GM18507 (cell line): ENCODE data around the gene TARBP2.

Source experiments
- DNase-seq: peaks from one replicate; pipeline ENCODE4 v3.0.0; 2011; ENCODE audit warnings: low read depth; ENCODE audit not compliant: insufficient read length; ENCODE audit errors: extremely low spot score
- FAIRE-seq: peaks from 2 replicates; lab custom pipeline; 2011; peaks lifted over from hg19 to GRCh38; lab: Jason Lieb, UNC

TARBP2 gene

GRCh38 chr12:53500776-53501614 lies at the start of gene TARBP2:
TSS of gene TARBP2 (plus strand) at chr12:53501283. CDS start at chr12:53501409, 126 bp downstream.
- DNase-seq (peak; percentile 88), FAIRE-seq (peak; percentile 99)

GRCh38 chr12:53451661-53452158 lies 49.4 kb upstream of the TARBP2 start, which contains the start of gene PCBP2:
TSS of gene PCBP2 (plus strand) at chr12:53452102. CDS start at chr12:53454801, 2,699 bp downstream.
- DNase-seq (peak; percentile 97), FAIRE-seq (peak; percentile 95)

DNA sequence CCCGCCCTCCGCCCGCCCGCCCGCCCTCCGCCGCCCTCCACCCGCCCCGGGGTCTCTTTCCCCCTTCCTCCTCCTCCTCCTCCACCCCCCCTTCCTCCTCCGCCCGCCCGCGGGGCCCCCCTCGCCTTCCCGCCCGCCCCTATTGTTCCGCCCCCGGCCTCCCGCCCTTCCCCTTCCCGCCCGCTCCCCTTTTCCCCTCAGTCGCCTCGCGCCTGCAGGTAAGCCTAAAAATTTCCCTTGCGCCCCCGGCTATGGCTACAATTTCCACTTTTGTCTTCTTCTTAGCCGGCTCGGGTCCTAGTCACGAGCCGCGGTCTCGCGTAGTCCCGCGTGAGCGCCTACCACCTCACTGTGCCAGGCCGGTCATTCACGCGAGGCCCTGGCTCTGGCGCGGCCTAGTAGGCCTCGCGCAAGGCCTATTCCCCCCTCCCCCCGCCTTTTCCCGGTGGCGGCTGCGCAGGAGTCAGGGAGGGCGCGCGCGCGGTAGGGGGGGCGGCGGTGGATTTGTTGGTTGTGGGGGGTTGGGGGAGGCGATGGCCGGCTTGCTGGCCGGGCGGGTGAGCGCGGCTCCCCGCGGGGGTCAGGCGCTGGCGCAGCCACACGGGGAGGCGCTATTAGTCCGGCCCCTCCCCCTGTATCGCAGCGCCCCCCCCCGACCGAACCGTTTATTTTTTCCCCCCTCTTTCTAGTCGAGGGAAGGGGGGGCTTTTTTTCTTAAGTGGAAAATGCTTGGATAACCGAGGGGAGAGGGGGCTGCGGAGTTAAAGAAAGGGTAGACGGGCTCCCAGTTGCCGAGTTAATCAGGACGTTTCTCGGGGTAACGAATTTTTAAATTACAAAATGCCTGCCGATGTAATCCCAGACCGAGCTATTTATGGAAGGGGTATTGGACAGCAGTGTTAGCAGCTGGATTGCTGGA lies 48.7 kb upstream of the TARBP2 start:
- no peak for FAIRE-seq

DNA sequence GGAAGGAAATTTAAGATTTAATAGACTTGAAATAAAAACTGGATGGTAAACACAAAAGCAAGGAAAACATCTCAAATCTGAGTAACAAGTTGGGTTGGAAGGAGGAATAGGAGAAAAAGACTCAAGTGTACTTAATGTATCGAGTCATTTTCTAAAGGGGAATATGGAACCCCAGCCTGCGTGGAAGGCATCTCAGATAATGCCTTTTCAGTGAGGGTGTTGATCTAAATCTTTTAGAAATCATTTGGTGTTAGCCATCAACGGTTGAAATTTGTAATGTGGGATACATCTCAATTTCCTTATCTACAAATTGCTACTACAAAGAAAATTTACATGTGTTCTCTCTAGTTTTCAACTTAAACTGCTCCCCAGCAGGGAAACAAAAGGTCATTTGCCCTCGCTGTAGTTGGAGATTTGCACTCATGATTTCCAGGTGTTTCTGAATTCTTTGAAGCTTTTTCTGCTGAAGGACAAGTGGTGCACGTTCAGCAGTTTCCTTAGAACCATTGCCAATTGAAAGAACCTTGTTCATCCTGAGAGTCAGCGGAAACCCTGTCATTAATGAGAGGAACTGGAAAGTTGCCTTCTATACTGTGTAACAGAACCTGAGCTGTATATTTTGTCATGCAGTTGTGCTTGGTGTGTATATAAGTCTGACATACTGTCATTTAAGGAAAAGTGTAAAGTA lies 47.0 kb upstream of the TARBP2 start:
- FAIRE-seq (no peak), DNase-seq (no peak)

More for the DNA sequence above, 48.7 kb upstream of the TARBP2 start:
- peak; percentile 55 for DNase-seq

- no peak for FAIRE-seq
- no peak for DNase-seq
Measured at GRCh38 chr12:53454707-53455106, 46.4 kb upstream of the TARBP2 start.

DNA sequence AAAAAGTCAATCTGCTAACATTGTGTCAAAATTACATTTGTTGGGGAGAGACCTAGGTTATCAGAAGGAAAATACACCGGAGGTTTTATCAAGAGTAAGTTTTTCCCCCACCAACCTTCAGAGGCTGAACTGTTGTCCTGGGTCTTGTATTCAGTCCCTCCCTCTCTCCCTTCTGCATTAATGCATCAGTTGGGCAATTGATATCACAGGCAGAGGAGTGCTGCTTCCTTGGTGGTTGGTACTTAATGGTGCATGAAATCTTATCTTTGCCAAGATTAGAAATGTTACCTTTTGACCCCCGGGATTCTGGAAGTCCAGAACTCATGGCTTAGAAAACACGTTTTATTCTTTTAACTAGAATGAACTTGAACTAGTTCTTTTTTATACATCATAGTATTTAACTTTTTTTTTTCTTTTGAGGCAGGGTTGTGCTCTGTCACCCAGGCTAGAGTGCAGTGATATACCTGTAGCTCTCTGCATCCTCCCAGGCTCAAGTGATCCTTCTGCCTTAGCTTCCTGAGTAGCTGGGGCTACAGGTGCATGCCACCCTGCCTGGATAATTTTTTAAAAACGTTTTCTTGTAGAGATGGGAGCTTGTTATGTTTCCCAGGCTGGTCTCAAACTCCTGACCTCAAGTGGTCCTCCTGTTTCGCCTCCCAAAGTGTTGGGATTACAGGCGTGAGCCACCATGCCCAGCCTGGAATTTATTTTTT lies 44.3 kb upstream of the TARBP2 start:
- DNase-seq (no peak), FAIRE-seq (no peak)

- no peak for DNase-seq
- no peak for FAIRE-seq
Measured at GRCh38 chr12:53459097-53459496, 42.0 kb upstream of the TARBP2 start.

DNA sequence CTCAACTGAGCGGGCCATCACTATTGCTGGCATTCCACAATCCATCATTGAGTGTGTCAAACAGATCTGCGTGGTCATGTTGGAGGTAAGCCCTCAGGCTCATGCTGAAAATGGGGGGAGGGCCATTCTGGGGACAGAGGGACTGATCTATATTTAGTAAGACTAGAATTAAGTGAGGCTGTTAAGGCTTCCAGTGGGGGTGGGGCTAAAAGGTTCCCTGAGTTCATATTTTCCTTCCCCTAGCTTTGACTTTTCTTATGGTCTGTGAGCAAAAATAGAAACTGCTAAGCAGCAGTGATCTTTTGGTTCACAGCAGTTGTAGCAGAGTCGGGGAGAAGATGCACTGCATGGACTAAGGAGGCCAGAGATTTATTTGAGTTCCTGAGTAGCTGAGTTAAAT lies 40.0 kb upstream of the TARBP2 start:
- no peak for DNase-seq
- no peak for FAIRE-seq

DNA sequence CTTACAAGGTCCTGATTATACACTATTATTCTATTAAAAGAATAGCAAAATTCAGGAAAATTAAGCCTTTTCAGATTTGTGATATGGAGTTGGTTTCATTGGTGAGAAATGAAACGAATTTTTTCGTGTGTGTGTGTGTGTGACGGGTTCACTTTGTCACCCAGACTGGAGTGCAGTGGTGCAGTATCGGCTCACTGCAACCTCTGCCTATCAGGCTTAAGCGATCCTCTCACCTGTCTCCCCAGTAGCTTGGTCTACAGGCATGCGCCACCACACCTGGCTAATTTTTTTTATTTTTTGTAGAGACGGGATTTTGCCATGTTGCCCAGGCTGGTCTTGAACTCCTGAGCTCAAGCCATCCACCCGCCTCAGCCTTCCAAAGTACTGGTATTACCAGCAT lies 39.5 kb upstream of the TARBP2 start:
- FAIRE-seq = no peak

GRCh38 chr12:53462935-53463334 lies 38.1 kb upstream of the TARBP2 start:
- FAIRE-seq (no peak), DNase-seq (no peak)

More for the DNA sequence above, 39.5 kb upstream of the TARBP2 start:
- no peak for DNase-seq

DNA sequence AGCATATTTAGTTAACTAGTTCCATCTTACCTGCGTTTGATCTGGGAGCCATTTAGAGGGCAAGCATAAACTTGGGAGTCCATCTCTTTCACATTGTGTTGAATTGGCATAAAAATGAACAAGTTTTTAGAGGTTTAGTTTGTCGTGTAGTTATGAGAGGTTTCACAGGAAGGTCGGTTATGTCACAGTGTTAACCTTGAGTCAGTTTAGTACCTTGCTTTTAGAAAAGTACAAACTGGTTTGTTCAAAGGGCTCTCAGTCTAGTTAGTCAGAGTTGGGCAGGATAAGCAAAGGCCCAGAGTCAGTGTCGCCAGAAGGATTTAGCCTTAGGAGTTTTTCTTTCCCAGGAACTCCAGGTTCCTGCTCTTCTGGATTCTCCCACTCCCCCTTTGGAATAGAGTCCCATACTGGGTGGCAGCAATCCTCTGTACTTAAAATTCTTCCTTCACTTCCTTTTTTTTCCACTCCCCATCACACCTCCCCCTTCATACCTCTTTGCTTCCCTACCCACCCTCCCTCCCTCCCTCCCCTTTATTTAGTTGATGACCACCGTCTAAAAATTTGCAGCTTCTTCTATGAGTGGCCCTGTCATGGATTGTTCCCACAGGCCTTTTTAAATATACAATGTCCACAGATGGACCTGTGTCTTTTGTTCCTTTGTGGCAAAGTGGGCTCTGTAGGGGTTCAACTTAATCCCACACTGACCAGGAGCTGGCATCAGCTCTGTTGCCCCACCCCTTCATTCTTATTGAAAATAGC lies 37.1 kb upstream of the TARBP2 start:
- FAIRE-seq = no peak
- DNase-seq = no peak

- FAIRE-seq (no peak), DNase-seq (no peak)
Measured at GRCh38 chr12:53464685-53465418, 36.2 kb upstream of the TARBP2 start.

- DNase-seq (no peak), FAIRE-seq (no peak)
Measured at GRCh38 chr12:53465679-53466078, 35.4 kb upstream of the TARBP2 start.

DNA sequence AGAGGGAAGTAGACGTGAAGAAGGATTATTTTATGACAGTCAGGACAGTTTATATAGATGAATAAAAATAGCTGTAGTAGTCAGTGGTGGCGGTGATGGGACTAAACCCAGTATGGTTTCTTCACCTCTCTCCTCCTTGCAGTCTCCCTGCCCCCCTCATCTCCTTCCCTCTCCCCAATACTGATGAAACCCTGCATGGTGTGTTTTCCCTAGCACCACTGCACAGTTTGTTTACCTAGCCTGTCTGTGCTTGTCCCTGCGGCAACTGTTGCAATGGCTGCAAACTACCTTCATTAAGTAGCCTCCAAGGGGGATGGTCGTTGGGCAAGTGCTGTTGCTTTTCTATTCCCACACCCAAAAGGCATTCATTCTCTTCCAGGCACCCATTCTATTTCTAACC lies 34.4 kb upstream of the TARBP2 start:
- FAIRE-seq = no peak
- no peak for DNase-seq

- DNase-seq (no peak), FAIRE-seq (no peak)
Measured at GRCh38 chr12:53467082-53467481, 34.0 kb upstream of the TARBP2 start.

- FAIRE-seq = no peak
- no peak for DNase-seq
Measured at GRCh38 chr12:53467880-53468279, 33.2 kb upstream of the TARBP2 start.

DNA sequence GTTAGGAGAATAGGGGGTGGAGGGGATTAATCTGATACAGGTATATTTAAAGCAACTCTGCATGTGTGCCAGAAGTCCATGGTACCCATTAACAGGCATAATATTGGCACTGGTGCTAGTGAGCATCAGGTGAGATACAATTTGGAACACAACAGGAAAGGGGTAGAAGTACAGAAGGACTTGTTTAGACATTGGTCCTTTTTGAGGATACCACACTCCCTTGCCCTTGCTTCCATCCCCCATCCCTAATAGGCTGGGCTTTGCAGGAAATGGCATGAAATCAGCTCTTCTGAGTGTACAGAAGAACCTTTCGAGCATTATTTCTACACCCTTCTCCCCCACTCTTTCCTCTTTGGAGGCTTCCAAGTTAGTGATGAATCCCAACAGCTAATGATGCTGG lies 32.8 kb upstream of the TARBP2 start:
- FAIRE-seq (no peak), DNase-seq (no peak)
